Esophagus muscularis mucosa (tissue), 4 donors: ENCODE data around the gene IGF1R. TPM values are rescaled to one million over a fixed set of nuclear protein-coding genes. Genes with fewer than 3 reads are reported as not detected.
A peak's percentile ranks its signal among the peaks of the same experiment; 100 is the strongest.

Source experiments
- DNase-seq: peaks from one replicate; pipeline ENCODE4 v3.0.0-alpha.2; 2017; ENCODE audit errors: extremely low spot score
- H3K27ac ChIP-seq, 4 donors: fragments of 200-600 bp; sonication (generic); replicated peaks in 1 of 4; 1 replicate in 3 of 4; 2 replicates in 1 of 4; pipeline ENCODE4 v1.5.1; 2016 to 2019; ENCODE audit warnings: mild to moderate bottlenecking in 1 of 4
- H3K27me3 ChIP-seq, 4 donors: fragments of 200-600 bp; sonication (generic); one replicate each; pipeline versions ENCODE4 v1.5.1 to v1.6.0; 2016 to 2019
- H3K36me3 ChIP-seq, 4 donors: fragments of 200-600 bp; sonication (generic); one replicate each; pipeline ENCODE4 v1.5.1; 2016 to 2019
- H3K4me1 ChIP-seq, 4 donors: fragments of 200-600 bp; sonication (generic); one replicate each; pipeline ENCODE4 v1.5.1; 2016 to 2019
- H3K4me3 ChIP-seq, 4 donors: fragments of 200-600 bp; sonication (generic); 1 replicate in 2 of 4; 2 replicates in 2 of 4; pipeline ENCODE4 v1.5.1; 2016 to 2019; ENCODE audit warnings: mild to moderate bottlenecking in 4 of 4, moderate library complexity in 1 of 4
- H3K9me3 ChIP-seq, 4 donors: fragments of 200-600 bp; sonication (generic); 1 replicate in 3 of 4; 2 replicates in 1 of 4; pipeline ENCODE4 v1.5.1; 2016 to 2019
- EP300 ChIP-seq: sonication (generic); formaldehyde crosslinking; IDR thresholded peaks from one replicate; pipeline ENCODE4 v1.6.1; 2017; ENCODE audit warnings: antibody characterized with exemption
- POLR2A ChIP-seq: fragments of 450-650 bp; IDR thresholded peaks from one replicate; pipeline ENCODE4 v1.6.1; 2017; ENCODE audit warnings: antibody characterized with exemption, moderate library complexity, mild to moderate bottlenecking, low read depth
- POLR2AphosphoS5 ChIP-seq, 2 donors: sonication (generic); formaldehyde crosslinking; IDR thresholded peaks; one replicate each; pipeline ENCODE4 v1.6.1; 2017; ENCODE audit warnings: antibody characterized with exemption in 2 of 2
- WGBS: methylation state at CpG from one replicate; pipeline ENCODE4 v1.1.5; 2018; 5-methylcytosine and 5-hydroxymethylcytosine counted together
- intact Hi-C: fragments of 100-400 bp; cut with DNase I; formaldehyde crosslinking; loops from one replicate; pipeline ENCODE4 v1.15.1; 2023
- total RNA-seq, 4 donors: library from RNA; depleted of rRNA; stranded (reverse); fragments of >200 nt; gene quantifications; one replicate each; pipeline versions ENCODE4 v1.1.0 to v1.2.1, GENCODE V29; 2016
- TF ChIP-seq, protein P1 (sequence below), 3 experiments: fragments of 200-600 bp in 2 of 3; fragments of 450-650 bp in 1 of 3; sonication (generic) in 2 of 3; IDR thresholded peaks; one replicate each; pipeline ENCODE4 v1.5.1; 2017 to 2019; ENCODE audit warnings: antibody characterized with exemption in 3 of 3, mild to moderate bottlenecking in 2 of 3, moderate library complexity in 1 of 3

Gene IGF1R
- total RNA-seq, 4 donors from 2014 or later: 33.6 to 95.3 (median 49.7) TPM

DNA sequence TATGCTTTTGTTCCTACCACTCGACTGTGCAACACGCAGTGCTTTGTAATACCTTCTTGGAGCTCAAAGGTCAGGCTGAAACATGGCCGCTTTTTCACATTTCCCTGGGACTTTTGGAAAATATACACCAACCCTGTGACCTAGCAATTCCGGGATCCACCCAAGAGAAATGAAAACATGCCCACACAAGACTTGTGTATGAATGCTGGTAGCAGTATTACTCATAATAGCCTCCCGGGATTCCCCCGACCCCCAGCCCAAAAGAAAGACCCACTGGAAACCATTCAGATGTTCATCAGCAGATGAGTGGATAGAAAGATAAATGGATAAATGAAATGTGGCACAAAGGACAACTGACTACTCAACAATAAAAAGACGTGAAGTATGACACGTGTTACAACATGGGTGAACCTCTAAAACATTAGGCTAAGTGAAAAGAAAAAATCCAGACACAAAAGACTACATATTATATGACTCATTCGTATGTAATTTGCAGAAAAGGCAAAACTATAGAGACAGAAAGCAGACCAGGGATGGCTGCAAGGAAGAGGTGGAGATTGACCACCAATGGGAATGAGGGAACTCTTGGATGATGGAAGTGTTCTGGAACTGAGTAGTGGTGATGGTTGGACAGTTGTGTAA lies 255.2 kb downstream of the IGF1R start:
- Histone ChIP-seq H3K4me3 (no peak overlapping the region), H3K27me3 (no peaks in the 10 kb centered on the region), H3K27ac (no peak overlapping the region), H3K9me3 (no peaks in the 10 kb centered on the region), H3K4me1 (peaks cover 28 to 51% (median 47%) of the 10 kb centered on the region in 4 donors), H3K36me3 (peaks cover 0 to 23% (median 7%) of the 10 kb centered on the region in 4 donors)
- intact Hi-C loops: no loop called here
- no peak for DNase-seq
- WGBS: 81% methylated on average over 9 of the region's 9 CpGs
- TF ChIP-seq EP300 (no peak), POLR2AphosphoS5 (IDR thresholded peaks at IDR 0.05) (no peak), POLR2A (no peak)
- TF ChIP-seq, protein P1, sequence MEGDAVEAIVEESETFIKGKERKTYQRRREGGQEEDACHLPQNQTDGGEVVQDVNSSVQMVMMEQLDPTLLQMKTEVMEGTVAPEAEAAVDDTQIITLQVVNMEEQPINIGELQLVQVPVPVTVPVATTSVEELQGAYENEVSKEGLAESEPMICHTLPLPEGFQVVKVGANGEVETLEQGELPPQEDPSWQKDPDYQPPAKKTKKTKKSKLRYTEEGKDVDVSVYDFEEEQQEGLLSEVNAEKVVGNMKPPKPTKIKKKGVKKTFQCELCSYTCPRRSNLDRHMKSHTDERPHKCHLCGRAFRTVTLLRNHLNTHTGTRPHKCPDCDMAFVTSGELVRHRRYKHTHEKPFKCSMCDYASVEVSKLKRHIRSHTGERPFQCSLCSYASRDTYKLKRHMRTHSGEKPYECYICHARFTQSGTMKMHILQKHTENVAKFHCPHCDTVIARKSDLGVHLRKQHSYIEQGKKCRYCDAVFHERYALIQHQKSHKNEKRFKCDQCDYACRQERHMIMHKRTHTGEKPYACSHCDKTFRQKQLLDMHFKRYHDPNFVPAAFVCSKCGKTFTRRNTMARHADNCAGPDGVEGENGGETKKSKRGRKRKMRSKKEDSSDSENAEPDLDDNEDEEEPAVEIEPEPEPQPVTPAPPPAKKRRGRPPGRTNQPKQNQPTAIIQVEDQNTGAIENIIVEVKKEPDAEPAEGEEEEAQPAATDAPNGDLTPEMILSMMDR (IDR thresholded peaks at IDR 0.05): no peak

DNA sequence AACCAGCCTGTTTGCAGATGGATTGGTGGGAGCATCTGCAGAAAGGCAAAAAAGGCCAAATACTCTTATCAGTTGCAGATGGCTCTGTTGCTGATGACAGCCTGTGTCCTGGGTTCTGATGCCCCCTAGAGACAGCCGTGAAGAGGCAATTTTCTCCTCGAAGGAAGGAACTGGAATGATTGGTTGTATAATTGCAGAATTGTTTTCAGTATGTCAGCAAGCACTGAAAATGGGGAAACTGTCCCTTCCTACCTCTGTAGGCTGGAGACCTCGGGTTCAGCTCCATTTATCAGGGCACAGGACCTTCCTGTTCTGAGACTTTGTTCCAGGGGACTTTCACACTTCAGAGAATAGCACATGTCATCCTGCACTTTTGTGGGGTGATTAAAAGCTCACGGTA lies 256.2 kb downstream of the IGF1R start:
- Histone ChIP-seq H3K4me1 (peaks cover 30 to 51% (median 47%) of the 10 kb centered on the region in 4 donors), H3K27me3 (no peaks in the 10 kb centered on the region), H3K27ac (peak overlapping the region in 2 of 4 donors; percentile 19 to 26), H3K4me3 (no peak overlapping the region), H3K36me3 (peaks cover 0 to 29% (median 9%) of the 10 kb centered on the region in 4 donors), H3K9me3 (no peaks in the 10 kb centered on the region)
- intact Hi-C loops: no loop called here
- TF ChIP-seq POLR2AphosphoS5 (IDR thresholded peaks at IDR 0.05): no peak
- TF ChIP-seq, protein P1 (IDR thresholded peaks at IDR 0.05): peak; percentile 40 to 53 (median 51)
- 22% methylated on average over 4 of the region's 4 CpGs for WGBS
- DNase-seq: no peak

DNA sequence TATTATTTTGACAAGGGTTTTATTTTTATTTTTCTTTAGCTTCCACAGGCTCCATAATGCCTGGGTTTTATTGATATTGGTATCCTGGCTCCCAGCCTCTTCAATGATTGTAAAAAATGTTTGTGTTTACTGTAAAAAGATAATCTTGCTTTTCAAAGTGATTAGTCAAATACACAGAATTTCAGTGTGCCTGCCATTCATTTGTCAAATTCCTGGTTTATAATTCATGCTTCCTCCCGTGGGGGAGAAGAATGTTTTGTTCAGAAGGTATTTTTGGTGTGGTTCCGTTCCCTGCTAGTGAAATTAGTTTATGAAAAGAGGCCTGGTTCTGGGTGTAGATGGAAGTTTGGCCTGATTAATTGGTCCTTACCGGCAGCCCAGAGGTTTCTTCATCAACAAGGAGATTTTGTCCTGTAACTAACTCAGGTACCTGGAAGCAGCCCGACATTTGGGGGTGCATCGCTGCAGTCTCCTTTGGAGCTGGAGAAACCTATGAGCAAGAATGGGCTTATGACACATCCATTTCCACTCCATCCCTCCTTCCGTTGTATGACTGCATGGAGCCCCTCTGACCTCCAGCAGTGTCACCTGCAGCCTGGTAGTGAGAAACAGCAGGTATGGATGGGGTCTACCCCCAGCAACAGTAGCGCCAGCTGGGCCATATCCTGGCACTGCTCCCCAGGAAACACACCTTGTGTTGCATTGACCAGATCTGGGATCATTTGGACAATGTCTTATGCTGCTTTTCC lies 257.8 kb downstream of the IGF1R start:
- DNase-seq: no peak
- 65% methylated on average over 7 of the region's 7 CpGs for WGBS
- H3K9me3 ChIP-seq: no peaks in the 10 kb centered on the region
- intact Hi-C loops: no loop called here
- peak overlapping the region in 3 of 4 donors; percentile 20 to 40 (median 40) for H3K27ac ChIP-seq
- H3K27me3 ChIP-seq: no peaks in the 10 kb centered on the region
- no peak overlapping the region for H3K4me3 ChIP-seq
- H3K4me1 ChIP-seq: peaks cover 24 to 39% (median 34%) of the 10 kb centered on the region in 4 donors
- no peak for TF ChIP-seq POLR2A
- no peak for TF ChIP-seq EP300
- no peak for TF ChIP-seq POLR2AphosphoS5 (IDR thresholded peaks at IDR 0.05)
- TF ChIP-seq, protein P1 (IDR thresholded peaks at IDR 0.05): no peak
- H3K36me3 ChIP-seq: peaks cover under 1 to 35% (median 15%) of the 10 kb centered on the region in 4 donors

DNA sequence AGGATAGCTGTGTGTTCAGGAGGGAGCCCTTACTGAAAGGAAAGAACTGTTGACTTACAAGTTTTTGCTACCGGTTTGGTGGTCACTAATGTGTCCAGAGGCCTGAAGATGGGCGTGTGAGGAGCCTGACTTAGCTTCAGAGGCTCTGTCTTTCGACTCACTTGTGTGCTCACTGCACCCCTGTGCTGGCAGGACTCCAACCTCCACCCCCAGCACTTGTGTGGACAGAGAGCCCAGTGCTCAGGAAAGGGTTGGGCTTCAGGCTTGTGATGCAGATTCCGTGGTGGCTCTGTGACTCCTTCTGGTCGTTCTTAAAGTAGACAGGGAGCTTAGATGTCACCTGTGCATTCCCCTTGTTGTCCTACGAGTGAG lies 258.4 kb downstream of the IGF1R start:
- Histone ChIP-seq H3K36me3 (peaks cover 6 to 40% (median 20%) of the 10 kb centered on the region in 4 donors), H3K27ac (peak overlapping the region in 3 of 4 donors; percentile 20 to 40 (median 40)), H3K27me3 (no peaks in the 10 kb centered on the region), H3K4me3 (no peak overlapping the region), H3K9me3 (no peaks in the 10 kb centered on the region), H3K4me1 (peaks cover 24 to 38% (median 29%) of the 10 kb centered on the region in 4 donors)
- intact Hi-C loops: no loop called here
- TF ChIP-seq EP300 (no peak), POLR2AphosphoS5 (IDR thresholded peaks at IDR 0.05) (no peak), POLR2A (no peak)
- TF ChIP-seq, protein P1 (IDR thresholded peaks at IDR 0.05): no peak
- WGBS: 50% methylated on average over 5 of the region's 6 CpGs
- DNase-seq: no peak
